GM10266 (cell line): ENCODE results near the gene PRKD3.

ENCODE experiments used
- DNase-seq: peaks from one replicate; pipeline ENCODE4 v3.0.0; 2012; ENCODE audit errors: extremely low spot score
- TF ChIP-seq, protein P1 (sequence below): IDR thresholded peaks from 2 replicates; pipeline ENCODE4 v1.5.1; 2012; ENCODE audit warnings: mild to moderate bottlenecking, low read depth; ENCODE audit not compliant: control insufficient read depth, insufficient read depth; ENCODE audit errors: missing control alignments

Gene PRKD3

DNA sequence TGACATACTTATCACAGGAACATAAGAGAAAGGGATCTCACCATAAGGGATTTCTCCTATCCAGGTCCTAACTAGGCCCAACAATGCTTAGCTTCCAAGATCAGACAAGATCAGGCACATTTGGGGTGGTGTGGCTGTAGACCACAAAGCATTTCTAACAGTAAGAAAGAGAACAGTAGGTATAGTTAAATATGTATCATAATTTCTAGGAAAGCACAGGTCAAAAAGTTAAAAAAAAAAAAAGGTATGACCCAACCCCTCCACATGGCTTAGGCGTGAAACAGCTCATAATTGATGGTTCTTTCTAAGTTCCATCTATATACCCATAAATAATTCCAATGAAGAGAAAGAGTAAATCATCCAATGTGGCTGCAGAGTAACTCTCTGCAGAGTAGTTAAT is 6.9 kb downstream of the PRKD3 start:
- no peak for DNase-seq
- TF ChIP-seq, protein P1, sequence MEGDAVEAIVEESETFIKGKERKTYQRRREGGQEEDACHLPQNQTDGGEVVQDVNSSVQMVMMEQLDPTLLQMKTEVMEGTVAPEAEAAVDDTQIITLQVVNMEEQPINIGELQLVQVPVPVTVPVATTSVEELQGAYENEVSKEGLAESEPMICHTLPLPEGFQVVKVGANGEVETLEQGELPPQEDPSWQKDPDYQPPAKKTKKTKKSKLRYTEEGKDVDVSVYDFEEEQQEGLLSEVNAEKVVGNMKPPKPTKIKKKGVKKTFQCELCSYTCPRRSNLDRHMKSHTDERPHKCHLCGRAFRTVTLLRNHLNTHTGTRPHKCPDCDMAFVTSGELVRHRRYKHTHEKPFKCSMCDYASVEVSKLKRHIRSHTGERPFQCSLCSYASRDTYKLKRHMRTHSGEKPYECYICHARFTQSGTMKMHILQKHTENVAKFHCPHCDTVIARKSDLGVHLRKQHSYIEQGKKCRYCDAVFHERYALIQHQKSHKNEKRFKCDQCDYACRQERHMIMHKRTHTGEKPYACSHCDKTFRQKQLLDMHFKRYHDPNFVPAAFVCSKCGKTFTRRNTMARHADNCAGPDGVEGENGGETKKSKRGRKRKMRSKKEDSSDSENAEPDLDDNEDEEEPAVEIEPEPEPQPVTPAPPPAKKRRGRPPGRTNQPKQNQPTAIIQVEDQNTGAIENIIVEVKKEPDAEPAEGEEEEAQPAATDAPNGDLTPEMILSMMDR, result no peak

DNA sequence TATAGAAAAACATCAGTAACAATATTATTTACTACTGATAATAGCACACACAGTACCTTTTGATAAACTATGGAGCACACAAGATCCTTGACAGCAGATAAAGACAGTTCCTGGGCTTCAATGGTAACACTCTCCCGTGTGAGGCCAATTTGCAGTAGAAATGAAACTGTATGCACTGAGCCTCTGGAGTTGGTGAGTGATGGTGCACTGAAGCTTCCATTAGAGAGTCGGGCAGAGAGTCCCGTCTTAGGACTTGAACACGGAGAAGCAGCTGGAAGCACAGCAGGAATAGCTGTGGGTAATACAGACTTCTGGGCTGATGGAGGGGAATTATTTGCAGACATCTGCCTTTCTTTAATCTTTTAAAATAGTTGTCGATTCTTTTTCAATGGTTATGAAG is 8.5 kb downstream of the PRKD3 start:
- no peak for DNase-seq
- TF ChIP-seq, protein P1, result no peak

- DNase-seq, result no peak
- TF ChIP-seq, protein P1, result no peak
Observed at GRCh38 chr2:37315364-37315763, 9.3 kb downstream of the PRKD3 start.

DNA sequence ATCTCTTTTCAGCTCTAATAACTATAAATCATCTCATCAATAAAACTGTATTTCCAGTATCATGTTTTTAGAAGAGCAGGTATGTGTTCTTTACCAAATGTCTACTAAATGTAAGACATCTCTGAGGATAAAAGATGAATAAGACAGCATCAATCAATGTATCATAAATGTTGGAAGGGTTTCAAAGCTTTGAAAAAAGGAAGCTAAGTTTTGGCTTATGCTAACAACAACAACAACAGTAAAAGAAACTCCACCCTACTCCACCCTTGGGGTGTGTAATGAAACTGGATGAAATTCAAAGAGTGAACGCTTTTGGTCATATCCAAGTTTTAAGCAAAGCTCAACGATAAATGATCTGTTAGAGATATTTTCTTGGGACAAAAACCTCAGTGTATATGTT is 17.1 kb downstream of the PRKD3 start:
- TF ChIP-seq, protein P1, result no peak
- no peak for DNase-seq

DNA sequence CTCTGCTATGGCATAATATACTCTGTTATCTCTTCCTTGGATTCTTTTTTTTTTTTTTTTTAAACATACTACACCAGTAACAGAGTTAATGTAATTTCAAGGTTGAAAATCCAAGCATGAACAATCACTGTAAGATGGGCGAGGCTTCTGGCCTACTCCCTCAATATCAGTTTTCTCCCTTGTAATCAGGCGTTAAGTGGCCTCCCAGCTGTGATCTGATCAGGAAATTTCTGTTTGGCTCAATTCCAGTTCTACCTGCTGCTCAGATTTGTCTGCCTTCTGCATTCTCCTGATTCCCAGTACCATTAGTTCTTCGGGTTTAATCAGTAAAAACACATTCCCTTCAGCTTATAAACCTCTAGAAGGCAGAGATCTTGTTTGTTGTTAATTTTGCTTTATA is 18.6 kb downstream of the PRKD3 start:
- TF ChIP-seq, protein P1, result no peak
- DNase-seq, result no peak

- no peak for DNase-seq
- TF ChIP-seq, protein P1, result no peak
Observed at GRCh38 chr2:37302701-37303252, 21.9 kb downstream of the PRKD3 start.

DNA sequence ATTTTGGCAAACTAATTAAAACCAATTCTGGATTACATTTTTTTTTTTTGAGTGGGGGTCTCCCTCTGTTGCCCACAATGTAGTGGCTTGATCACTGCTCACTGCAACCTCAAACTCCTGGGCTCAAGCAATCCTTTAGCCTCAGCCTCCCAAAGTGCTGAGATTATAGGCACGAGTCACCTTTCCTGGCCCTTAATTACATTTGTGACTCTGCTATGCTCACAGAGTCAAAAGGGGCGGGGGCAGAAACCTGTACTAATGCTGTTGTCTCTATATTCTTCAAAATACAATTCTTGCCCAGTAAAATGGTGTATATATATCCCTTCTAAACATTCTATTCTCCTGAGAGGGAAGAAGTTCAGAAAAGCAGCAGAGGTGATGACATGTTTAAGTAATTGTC is 23.2 kb downstream of the PRKD3 start:
- no peak for DNase-seq
- TF ChIP-seq, protein P1, result no peak
